Lung (tissue), 12 donors: ENCODE results near the gene DPH6. TPM values are rescaled to one million over a fixed set of nuclear protein-coding genes. Genes with fewer than 3 reads are reported as not detected.

Source experiments
- ATAC-seq: fragments of 200-7000 bp; cut with Tn5 transposase; one replicate; pipeline ENCODE4 v1.9.1; 2020; ENCODE audit warnings: moderate number of reproducible peaks; ENCODE audit not compliant: insufficient read depth, low FRiP score
- DNase-seq, 3 donors: peaks; one replicate each; pipeline ENCODE4 v3.0.0-alpha.2; 2013 to 2017
- H3K27ac ChIP-seq, 2 donors: one replicate each; pipeline ENCODE4 v1.5.1; 2013; ENCODE audit warnings: mild to moderate bottlenecking in 2 of 2, moderate library complexity in 2 of 2, control low read depth in 1 of 2, inconsistent platforms in 1 of 2, low read depth in 1 of 2, low read length in 1 of 2
- H3K27me3 ChIP-seq, 3 donors: one replicate each; pipeline ENCODE4 v1.5.1; 2013; ENCODE audit warnings: low read length in 2 of 3; ENCODE audit not compliant: control insufficient read depth in 3 of 3, insufficient read depth in 3 of 3
- H3K36me3 ChIP-seq, 4 donors: one replicate each; pipeline ENCODE4 v1.5.1; 2013; ENCODE audit warnings: low read length in 4 of 4, mild to moderate bottlenecking in 1 of 4, moderate library complexity in 1 of 4; ENCODE audit not compliant: control insufficient read depth in 4 of 4, insufficient read depth in 4 of 4
- H3K4me1 ChIP-seq, 5 donors: one replicate each; pipeline ENCODE4 v1.5.1; 2013; ENCODE audit warnings: low read length in 5 of 5, mild to moderate bottlenecking in 2 of 5, moderate library complexity in 1 of 5; ENCODE audit not compliant: control insufficient read depth in 5 of 5, insufficient read depth in 5 of 5
- H3K4me3 ChIP-seq: one replicate; pipeline ENCODE4 v1.5.1; 2013; ENCODE audit warnings: mild to moderate bottlenecking, control low read depth, moderate library complexity
- H3K9ac ChIP-seq, 2 donors: one replicate each; pipeline ENCODE4 v1.5.1; 2013; ENCODE audit warnings: low read length in 2 of 2, control low read depth in 1 of 2; ENCODE audit not compliant: insufficient read depth in 1 of 2
- H3K9me3 ChIP-seq, 4 donors: one replicate each; pipeline ENCODE4 v1.5.1; 2013; ENCODE audit warnings: low read length in 3 of 4, mild to moderate bottlenecking in 1 of 4, moderate library complexity in 1 of 4; ENCODE audit not compliant: control insufficient read depth in 4 of 4, insufficient read depth in 3 of 4
- WGBS, 2 donors: extraction: QIAGEN DNeasy Blood & Tissue Kit; methylation state at CpG; one replicate each; pipeline ENCODE4 v1.1.7; 2013; 5-methylcytosine and 5-hydroxymethylcytosine counted together
- polyA plus RNA-seq, 2 donors: library from polyadenylated mRNA; stranded (reverse); fragments of 200-250 nt; gene quantifications; one replicate each; pipeline ENCODE4 v1.2.1, GENCODE V29; 2013
- total RNA-seq, 2 donors: library from RNA; depleted of rRNA in 1 of 2; stranded (reverse); fragments of >200 nt in 1 of 2; gene quantifications; one replicate each; pipeline ENCODE4 v1.2.1, GENCODE V29; 2014 to 2021
- TF ChIP-seq, protein P1 (sequence below): IDR thresholded peaks from 2 replicates; pipeline ENCODE4 v1.5.1; 2012; ENCODE audit warnings: mild to moderate bottlenecking; ENCODE audit errors: control extremely low read depth, extremely low read depth
- donor health status: control.
- donor health status: control.
- donor health status: Bipolar disorder and iron deficiency.
- donor health status: healthy.
- donor health status: DM: yes; HTN: yes; CAD: no.

The DPH6 gene
- total and polyA plus RNA-seq, 4 donors, result 5.5 to 55.1 (median 14.8) TPM

DNA sequence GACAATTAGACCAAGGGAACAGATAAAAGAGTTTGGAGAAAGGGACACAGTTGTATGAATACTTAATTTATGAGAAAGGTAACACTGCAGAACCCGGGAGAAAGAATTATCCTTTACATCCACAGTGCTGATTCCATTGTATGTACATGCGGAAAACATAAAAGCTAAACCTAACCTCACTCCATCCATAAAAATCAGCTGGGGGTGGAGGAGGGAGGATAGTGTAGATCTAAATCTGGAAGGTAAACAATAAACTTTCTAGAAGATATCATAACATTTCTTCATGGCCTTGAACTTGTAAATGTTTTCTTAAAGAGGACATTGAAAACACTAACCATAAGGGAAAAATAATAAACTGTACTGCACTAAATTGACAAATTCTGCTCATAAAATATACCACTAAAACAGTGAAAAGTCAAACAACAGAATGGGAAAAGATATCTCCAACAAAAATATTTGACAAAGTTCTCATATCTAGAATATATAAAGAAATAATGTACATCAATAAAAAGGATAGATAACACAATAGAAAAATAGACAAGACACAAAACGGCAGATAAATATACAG lies 220.5 kb downstream of the DPH6 start:
- no peaks in the 10 kb centered on the region for H3K9me3 ChIP-seq
- H3K27ac ChIP-seq, result no peak overlapping the region
- no peaks in the 10 kb centered on the region for H3K27me3 ChIP-seq
- TF ChIP-seq, protein P1, sequence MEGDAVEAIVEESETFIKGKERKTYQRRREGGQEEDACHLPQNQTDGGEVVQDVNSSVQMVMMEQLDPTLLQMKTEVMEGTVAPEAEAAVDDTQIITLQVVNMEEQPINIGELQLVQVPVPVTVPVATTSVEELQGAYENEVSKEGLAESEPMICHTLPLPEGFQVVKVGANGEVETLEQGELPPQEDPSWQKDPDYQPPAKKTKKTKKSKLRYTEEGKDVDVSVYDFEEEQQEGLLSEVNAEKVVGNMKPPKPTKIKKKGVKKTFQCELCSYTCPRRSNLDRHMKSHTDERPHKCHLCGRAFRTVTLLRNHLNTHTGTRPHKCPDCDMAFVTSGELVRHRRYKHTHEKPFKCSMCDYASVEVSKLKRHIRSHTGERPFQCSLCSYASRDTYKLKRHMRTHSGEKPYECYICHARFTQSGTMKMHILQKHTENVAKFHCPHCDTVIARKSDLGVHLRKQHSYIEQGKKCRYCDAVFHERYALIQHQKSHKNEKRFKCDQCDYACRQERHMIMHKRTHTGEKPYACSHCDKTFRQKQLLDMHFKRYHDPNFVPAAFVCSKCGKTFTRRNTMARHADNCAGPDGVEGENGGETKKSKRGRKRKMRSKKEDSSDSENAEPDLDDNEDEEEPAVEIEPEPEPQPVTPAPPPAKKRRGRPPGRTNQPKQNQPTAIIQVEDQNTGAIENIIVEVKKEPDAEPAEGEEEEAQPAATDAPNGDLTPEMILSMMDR, result no peak
- DNase-seq (no peak), ATAC-seq (no peak)
- no peaks in the 10 kb centered on the region for H3K36me3 ChIP-seq
- no peak overlapping the region for H3K9ac ChIP-seq
- 89 to 95% methylated on average over 3 of the region's 3 CpGs for WGBS, 2 donors
- H3K4me3 ChIP-seq, result no peak overlapping the region
- H3K4me1 ChIP-seq, result no peaks in the 10 kb centered on the region

DNA sequence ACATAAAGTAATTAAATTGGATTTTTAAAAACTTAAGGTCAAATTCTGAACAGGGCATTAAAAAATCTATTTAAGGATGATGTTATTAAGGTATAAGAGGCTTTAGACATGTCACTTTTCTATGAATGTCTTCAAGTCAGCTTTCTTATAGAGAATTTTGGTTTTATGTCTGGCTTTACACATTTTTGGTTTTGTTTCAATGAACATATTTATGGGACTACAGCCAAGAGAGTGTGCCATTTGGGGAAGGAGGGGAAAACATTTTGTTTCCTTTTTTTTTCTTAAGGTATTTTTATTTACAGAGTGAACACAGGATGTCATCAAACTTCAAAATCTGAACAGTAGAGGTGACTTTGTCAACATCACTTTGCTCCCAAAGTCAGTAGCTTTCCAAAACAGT lies 222.8 kb downstream of the DPH6 start:
- H3K4me1 ChIP-seq, result no peaks in the 10 kb centered on the region
- no peak overlapping the region for H3K27ac ChIP-seq
- H3K4me3 ChIP-seq, result no peak overlapping the region
- no peaks in the 10 kb centered on the region for H3K27me3 ChIP-seq
- H3K9me3 ChIP-seq, result no peaks in the 10 kb centered on the region
- H3K36me3 ChIP-seq, result no peaks in the 10 kb centered on the region
- no peak for DNase-seq
- TF ChIP-seq, protein P1, result no peak
- no peak overlapping the region for H3K9ac ChIP-seq
- ATAC-seq, result no peak

DNA sequence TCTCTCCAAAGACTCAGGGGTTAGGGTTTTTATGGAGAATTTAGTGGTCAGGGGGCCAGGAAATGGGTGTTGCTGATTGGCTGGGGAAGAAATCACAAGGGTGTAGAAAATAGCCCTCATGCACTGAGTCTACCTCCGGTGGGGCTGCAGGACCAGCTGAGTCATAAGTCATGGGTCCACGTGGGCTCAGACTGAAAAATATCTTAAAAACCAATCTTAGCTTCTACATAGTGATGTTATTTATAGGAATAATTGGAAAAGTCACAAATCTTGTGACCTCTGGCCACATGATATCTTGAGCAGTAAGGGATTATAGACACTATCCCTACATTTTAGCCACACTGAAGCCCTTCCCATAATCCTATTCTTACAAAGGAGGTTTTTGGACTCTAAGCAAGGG lies 224.0 kb downstream of the DPH6 start:
- no peaks in the 10 kb centered on the region for H3K9me3 ChIP-seq
- no peaks in the 10 kb centered on the region for H3K36me3 ChIP-seq
- DNase-seq, result no peak
- H3K9ac ChIP-seq, result no peak overlapping the region
- TF ChIP-seq, protein P1, result no peak
- no peak overlapping the region for H3K4me3 ChIP-seq
- WGBS, 2 donors, result 90 to 92% methylated on average over 2 of the region's 2 CpGs
- H3K27ac ChIP-seq, result no peak overlapping the region
- no peaks in the 10 kb centered on the region for H3K27me3 ChIP-seq
- ATAC-seq, result no peak
- no peaks in the 10 kb centered on the region for H3K4me1 ChIP-seq

DNA sequence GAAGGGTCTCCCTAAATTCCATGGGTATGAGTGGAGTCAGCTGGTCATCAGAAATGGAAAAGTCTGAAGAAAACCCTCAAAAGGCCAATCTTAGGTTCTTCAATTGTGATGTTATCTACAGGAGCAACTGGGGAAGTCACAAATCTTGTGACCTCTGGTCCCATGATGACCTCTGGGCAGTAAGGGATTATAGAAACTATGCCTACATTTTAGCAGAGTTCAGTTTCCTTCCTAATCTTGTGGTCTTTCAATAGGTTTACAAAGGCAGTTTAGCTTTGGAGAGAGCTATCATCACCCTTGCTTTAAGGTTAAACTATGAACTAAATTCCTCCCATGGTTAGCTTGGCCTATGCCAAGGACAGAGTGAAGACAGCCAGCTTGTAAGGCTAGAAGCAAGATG lies 225.1 kb downstream of the DPH6 start:
- TF ChIP-seq, protein P1, result no peak
- DNase-seq, result no peak

More for the DNA sequence above, 225.1 kb downstream of the DPH6 start:
- Histone ChIP-seq H3K27me3 (no peaks in the 10 kb centered on the region), H3K9ac (no peak overlapping the region), H3K27ac (no peak overlapping the region), H3K36me3 (no peaks in the 10 kb centered on the region), H3K9me3 (no peaks in the 10 kb centered on the region), H3K4me1 (no peaks in the 10 kb centered on the region), H3K4me3 (no peak overlapping the region)
- no peak for ATAC-seq
